Measurements from ENCODE around the gene TEX35.

GRCh38 chr1:178528228-178528952, 15.5 kb downstream of the TEX35 start:
- TF ChIP-seq CTCF (IDR thresholded peaks at IDR 0.05), result no peak
- TF ChIP-seq POLR2A (IDR thresholded peaks at IDR 0.05), result no peak

Measured in transverse colon (tissue), 3 donors.